HepG2 (cell line): ENCODE data around the gene SGF29. TPM values are rescaled to one million over a fixed set of nuclear protein-coding genes. Genes with fewer than 3 reads are reported as not detected.
A peak's percentile ranks its signal among the peaks of the same experiment; 100 is the strongest.

Source experiments
- EEA1 ChIP-seq: sonication (generic); formaldehyde crosslinking; IDR thresholded peaks from 2 replicates; pipeline ENCODE4 v1.5.1; 2020; ENCODE audit warnings: mild to moderate bottlenecking, missing genetic modification reagents, borderline replicate concordance
- ELF3 ChIP-seq: IDR thresholded peaks from 2 replicates; pipeline ENCODE4 v1.6.1; 2016; ENCODE audit warnings: missing genetic modification reagents, missing compliant biosample characterization
- FOXA3 ChIP-seq: IDR thresholded peaks from 2 replicates; pipeline ENCODE4 v1.6.1; 2016; ENCODE audit warnings: missing genetic modification reagents, missing compliant biosample characterization
- FOXM1 ChIP-seq: sonication (generic); formaldehyde crosslinking; IDR thresholded peaks from 2 replicates; pipeline ENCODE4 v1.5.0; 2020; ENCODE audit warnings: missing genetic modification reagents
- GLMP ChIP-seq: sonication (generic); formaldehyde crosslinking; IDR thresholded peaks from 2 replicates; pipeline ENCODE4 v1.9.0; 2021; ENCODE audit warnings: missing genetic modification reagents, mild to moderate bottlenecking, borderline replicate concordance
- HBP1 ChIP-seq: IDR thresholded peaks from 2 replicates; pipeline ENCODE4 v1.6.1; 2016; ENCODE audit warnings: low read depth, control low read depth
- MXD3 ChIP-seq: IDR thresholded peaks from 2 replicates; pipeline ENCODE4 v1.6.1; 2016; ENCODE audit warnings: mild to moderate bottlenecking, missing biosample characterization, missing genetic modification reagents
- MYNN ChIP-seq: sonication (generic); formaldehyde crosslinking; IDR thresholded peaks from 2 replicates; pipeline ENCODE4 v1.4.0; 2020; ENCODE audit warnings: mild to moderate bottlenecking, low read depth, missing genetic modification reagents
- PATZ1 ChIP-seq: sonication (generic); formaldehyde crosslinking; IDR thresholded peaks from 2 replicates; pipeline ENCODE4 v1.4.0; 2020; ENCODE audit warnings: missing genetic modification reagents
- PLSCR1 ChIP-seq: sonication (generic); formaldehyde crosslinking; IDR thresholded peaks from 2 replicates; pipeline ENCODE4 v1.5.0; 2020; ENCODE audit warnings: missing genetic modification reagents, mild to moderate bottlenecking, borderline replicate concordance
- PRPF4 ChIP-seq: fragments of 200-400 bp; formaldehyde crosslinking; IDR thresholded peaks from 2 replicates; pipeline ENCODE4 v1.6.1; 2016; ENCODE audit warnings: low read length, low read depth; ENCODE audit not compliant: poor library complexity, severe bottlenecking
- RBM39 ChIP-seq: fragments of 200-400 bp; formaldehyde crosslinking; IDR thresholded peaks from one replicate; pipeline ENCODE4 v1.6.1; 2018; ENCODE audit warnings: antibody characterized with exemption, mild to moderate bottlenecking, low read depth, low read length; ENCODE audit not compliant: poor library complexity, severe bottlenecking
- RXRB ChIP-seq: IDR thresholded peaks from 2 replicates; pipeline ENCODE4 v1.6.1; 2016; ENCODE audit warnings: borderline replicate concordance, missing genetic modification reagents, missing compliant biosample characterization
- TAF1 ChIP-seq: sonication (generic); formaldehyde crosslinking; IDR thresholded peaks from 2 replicates; pipeline ENCODE4 v1.4.0; 2020; ENCODE audit warnings: missing genetic modification reagents
- TBX2 ChIP-seq: sonication (generic); formaldehyde crosslinking; IDR thresholded peaks from 2 replicates; pipeline ENCODE4 v1.5.0; 2020; ENCODE audit warnings: missing genetic modification reagents, mild to moderate bottlenecking, borderline replicate concordance
- ZBTB26 ChIP-seq: IDR thresholded peaks from 2 replicates; pipeline ENCODE4 v1.6.1; 2016; ENCODE audit warnings: missing compliant biosample characterization, missing genetic modification reagents, borderline replicate concordance
- ZNF570 ChIP-seq: sonication (generic); formaldehyde crosslinking; IDR thresholded peaks from 2 replicates; pipeline ENCODE4 v1.4.0; 2020; ENCODE audit warnings: mild to moderate bottlenecking, missing genetic modification reagents, borderline replicate concordance
- ZNF839 ChIP-seq: sonication (generic); formaldehyde crosslinking; IDR thresholded peaks from 2 replicates; pipeline ENCODE4 v1.4.0; 2020; ENCODE audit warnings: missing genetic modification reagents, mild to moderate bottlenecking, borderline replicate concordance
- polyA plus RNA-seq, 8 experiments: library from polyadenylated mRNA; depleted of rRNA in 3 of 8; stranded (reverse) in 7 of 8; unstranded in 1 of 8; fragments of >200 nt; fragmentation: Illumina TruSeq in 4 of 8; extraction: Trizol in 4 of 8; gene quantifications; 2 replicates each; pipeline versions ENCODE4 v1.2.1 to v1.2.3, GENCODE V29; 2011 to 2016; ENCODE audit warnings: low read depth in 4 of 8, missing spikeins in 1 of 8, mixed read lengths in 1 of 8; ENCODE audit not compliant: insufficient read depth in 1 of 8
- total RNA-seq, 5 experiments: library from RNA; depleted of rRNA; stranded (reverse); fragments of >200 nt; fragmentation: Illumina TruSeq; extraction: Trizol; gene quantifications; 2 replicates each; pipeline ENCODE4 v1.2.3, GENCODE V29; 2016; ENCODE audit warnings: low read depth in 1 of 5

The SGF29 gene
- total and polyA plus RNA-seq, 2 of the 13 experiments (the other 11 are each of a cell fraction or from before 2014, with no cell fraction given), result 5.0 to 29.4 TPM

GRCh38 chr16:28610595-28611191, 57.0 kb downstream of the SGF29 start (continued):
- no peak for TF ChIP-seq FOXM1 (CRISPR knock-in tag)
- no peak for TF ChIP-seq ELF3 (CRISPR knock-in tag)
- no peak for TF ChIP-seq GLMP (CRISPR knock-in tag)
- TF ChIP-seq HBP1 (CRISPR knock-in tag), result no peak
- TF ChIP-seq MXD3 (CRISPR knock-in tag), result 0 out of 2 replicates have a peak, but pooled peaks have one; percentile 29
- no peak for TF ChIP-seq RXRB
- TF ChIP-seq ZNF839 (CRISPR knock-in tag), result no peak
- no peak for TF ChIP-seq TAF1
- TF ChIP-seq RBM39, result no peak
- no peak for TF ChIP-seq PLSCR1 (CRISPR knock-in tag)
- peak; percentile 27; the same call in 1 of the 2 replicates for TF ChIP-seq PATZ1 (CRISPR knock-in tag)
- TF ChIP-seq ZNF570 (CRISPR knock-in tag), result no peak
- no peak; the same call in 1 of the 2 replicates for TF ChIP-seq TBX2 (CRISPR knock-in tag)
- TF ChIP-seq MYNN (CRISPR knock-in tag), result no peak
- 0 out of 2 replicates have a peak, but pooled peaks have one; percentile 30 for TF ChIP-seq EEA1 (CRISPR knock-in tag)
- peak; percentile 33; the same call in 1 of the 2 replicates for TF ChIP-seq FOXA3
- no peak for TF ChIP-seq PRPF4
- no peak for TF ChIP-seq ZBTB26
